Testis (tissue), 2 donors: ENCODE results near the gene CYFIP2.

Source experiments
- POLR2A ChIP-seq: fragments of 450-650 bp; IDR thresholded peaks from one replicate; pipeline ENCODE4 v1.6.1; 2017; ENCODE audit warnings: antibody characterized with exemption, mild to moderate bottlenecking, moderate library complexity
- TF ChIP-seq, protein P1 (sequence below), 3 experiments: fragments of 450-650 bp in 2 of 3; fragments of 200-600 bp in 1 of 3; sonication (generic) in 1 of 3; IDR thresholded peaks; one replicate each; pipeline ENCODE4 v1.5.1; 2016 to 2019; ENCODE audit warnings: antibody characterized with exemption in 3 of 3, mild to moderate bottlenecking in 2 of 3, moderate library complexity in 1 of 3

DNA sequence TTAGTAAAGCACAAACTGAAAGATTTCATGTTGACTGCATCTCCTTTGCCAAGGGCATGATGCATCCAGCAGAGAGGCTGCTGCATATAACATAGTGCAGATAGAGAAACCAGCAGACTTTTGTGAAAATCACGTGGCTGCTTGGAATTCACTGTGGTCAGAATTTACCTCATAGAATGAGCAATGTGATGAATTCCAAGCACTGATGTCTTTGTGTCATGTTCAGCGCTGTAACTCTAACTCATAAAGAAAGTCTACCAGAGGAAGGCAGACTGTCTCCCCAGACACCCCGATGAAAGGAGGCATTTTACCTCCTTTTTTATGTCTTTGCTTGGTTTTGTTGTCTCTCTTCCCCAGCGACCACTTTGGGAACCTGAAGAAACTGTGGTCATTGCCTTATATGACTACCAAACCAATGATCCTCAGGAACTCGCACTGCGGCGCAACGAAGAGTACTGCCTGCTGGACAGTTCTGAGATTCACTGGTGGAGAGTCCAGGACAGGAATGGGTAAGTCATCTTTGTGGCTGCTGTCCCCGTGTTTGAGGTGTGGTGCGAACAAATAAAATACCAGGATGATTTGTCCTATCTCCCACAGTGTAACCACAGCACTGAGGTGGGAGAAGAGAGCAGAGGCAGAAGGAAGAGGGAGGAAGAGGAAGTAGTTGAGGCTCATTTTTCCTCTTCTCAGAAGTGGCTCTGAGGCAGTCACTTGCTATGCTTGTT lies 43.3 kb upstream of the CYFIP2 start:
- no peak for TF ChIP-seq POLR2A
- TF ChIP-seq, protein P1, sequence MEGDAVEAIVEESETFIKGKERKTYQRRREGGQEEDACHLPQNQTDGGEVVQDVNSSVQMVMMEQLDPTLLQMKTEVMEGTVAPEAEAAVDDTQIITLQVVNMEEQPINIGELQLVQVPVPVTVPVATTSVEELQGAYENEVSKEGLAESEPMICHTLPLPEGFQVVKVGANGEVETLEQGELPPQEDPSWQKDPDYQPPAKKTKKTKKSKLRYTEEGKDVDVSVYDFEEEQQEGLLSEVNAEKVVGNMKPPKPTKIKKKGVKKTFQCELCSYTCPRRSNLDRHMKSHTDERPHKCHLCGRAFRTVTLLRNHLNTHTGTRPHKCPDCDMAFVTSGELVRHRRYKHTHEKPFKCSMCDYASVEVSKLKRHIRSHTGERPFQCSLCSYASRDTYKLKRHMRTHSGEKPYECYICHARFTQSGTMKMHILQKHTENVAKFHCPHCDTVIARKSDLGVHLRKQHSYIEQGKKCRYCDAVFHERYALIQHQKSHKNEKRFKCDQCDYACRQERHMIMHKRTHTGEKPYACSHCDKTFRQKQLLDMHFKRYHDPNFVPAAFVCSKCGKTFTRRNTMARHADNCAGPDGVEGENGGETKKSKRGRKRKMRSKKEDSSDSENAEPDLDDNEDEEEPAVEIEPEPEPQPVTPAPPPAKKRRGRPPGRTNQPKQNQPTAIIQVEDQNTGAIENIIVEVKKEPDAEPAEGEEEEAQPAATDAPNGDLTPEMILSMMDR (IDR thresholded peaks at IDR 0.05): no peak
